Upper lobe of left lung (tissue), 4 donors: ENCODE measurements around the gene HSPB7.
"Not testable (repeated sequence)": the region's sequence is repeated elsewhere in the genome, so short reads cannot be mapped to it uniquely, and the experiment has no call there.

Source experiments
- CTCF ChIP-seq, 6 experiments: fragments of 450-650 bp in 4 of 6; fragments of 200-600 bp in 2 of 6; sonication (generic) in 2 of 6; IDR thresholded peaks; one replicate each; pipeline ENCODE4 v1.5.1; 2016 to 2019; ENCODE audit warnings: antibody characterized with exemption in 6 of 6
- EP300 ChIP-seq, 4 donors: sonication (generic); formaldehyde crosslinking; IDR thresholded peaks; one replicate each; pipeline ENCODE4 v1.5.1; 2017; ENCODE audit warnings: antibody characterized with exemption in 4 of 4, control low read depth in 2 of 4
- POLR2A ChIP-seq, 4 donors: fragments of 450-650 bp; IDR thresholded peaks; one replicate each; pipeline ENCODE4 v1.5.1; 2016 to 2017; ENCODE audit warnings: antibody characterized with exemption in 4 of 4, mild to moderate bottlenecking in 2 of 4

- TF ChIP-seq POLR2A, EP300, CTCF (IDR thresholded peaks at IDR 0.05): not testable (repeated sequence)
Observed at GRCh38 chr1:16056521-16056912, 38.7 kb upstream of the HSPB7 start.
